GM04503 (cell line): ENCODE results near the gene PBX3.
"Not testable (repeated sequence)": the region's sequence is repeated elsewhere in the genome, so short reads cannot be mapped to it uniquely, and the experiment has no call there.

Source experiments
- DNase-seq: peaks from one replicate; pipeline ENCODE4 v3.0.0-alpha.2; 2012; ENCODE audit warnings: low read depth

The PBX3 gene

DNA sequence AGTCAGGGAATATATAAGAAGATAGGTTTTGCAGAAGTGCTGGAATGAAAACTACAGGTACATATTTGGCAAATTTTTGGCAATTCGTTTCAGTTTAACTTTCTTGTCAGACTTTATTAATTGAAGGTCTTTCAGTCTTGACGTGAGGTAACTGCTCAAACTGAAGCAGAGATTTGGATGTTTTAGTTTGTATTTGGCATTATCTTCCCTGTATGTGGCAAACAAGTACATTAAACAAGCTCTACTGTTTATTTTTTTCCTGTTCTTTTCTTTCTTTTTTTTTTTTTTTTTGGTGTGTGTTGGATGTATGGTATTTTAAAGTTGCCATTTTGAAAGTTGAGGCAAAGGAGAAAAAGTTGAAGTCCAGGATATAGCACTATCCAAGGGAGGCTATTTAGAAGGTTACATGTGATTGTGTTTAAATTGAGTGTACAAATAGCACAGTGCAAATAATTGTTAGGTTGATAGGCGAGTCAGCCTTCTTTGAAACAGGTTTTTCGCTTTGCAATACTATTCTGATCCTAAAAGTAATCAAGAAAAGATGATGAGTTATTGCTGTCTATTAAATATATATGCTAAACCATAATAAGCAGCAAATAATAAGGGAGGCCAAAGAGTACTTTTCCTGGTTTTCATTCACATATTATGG is 2.2 kb downstream of the PBX3 start:
- DNase-seq = no peak

DNA sequence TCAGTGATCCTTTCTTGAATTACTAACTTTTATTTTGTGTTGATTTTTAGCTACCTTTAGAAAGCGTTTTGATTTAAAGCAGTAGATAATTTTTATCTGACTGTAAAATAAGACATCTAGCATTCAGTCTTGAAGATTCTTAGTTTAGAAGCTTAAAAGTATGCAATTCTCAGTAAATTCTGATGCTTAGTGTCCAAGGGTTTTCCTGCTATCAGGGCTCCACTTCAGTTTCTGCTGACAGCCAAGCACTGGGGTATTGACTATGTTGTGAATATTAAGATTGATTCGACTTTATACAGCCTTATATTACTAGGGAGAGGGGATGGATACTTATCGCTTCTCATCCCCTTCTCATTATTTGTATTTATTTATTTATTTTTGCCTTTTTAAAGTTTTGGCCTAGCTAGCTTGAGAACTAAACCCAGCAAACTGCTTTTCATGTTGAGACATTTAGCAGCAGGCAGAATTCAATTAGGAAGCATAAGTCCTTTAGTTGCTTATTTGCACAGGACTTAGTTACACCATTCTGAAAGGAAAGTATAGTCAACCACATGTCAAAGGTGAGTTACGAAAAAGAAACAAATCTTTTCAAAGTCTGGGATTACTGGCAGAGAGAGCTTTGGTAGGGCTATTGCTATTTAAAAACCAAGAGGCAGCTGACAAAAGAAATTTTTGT is 2.9 kb downstream of the PBX3 start:
- no peak for DNase-seq

DNA sequence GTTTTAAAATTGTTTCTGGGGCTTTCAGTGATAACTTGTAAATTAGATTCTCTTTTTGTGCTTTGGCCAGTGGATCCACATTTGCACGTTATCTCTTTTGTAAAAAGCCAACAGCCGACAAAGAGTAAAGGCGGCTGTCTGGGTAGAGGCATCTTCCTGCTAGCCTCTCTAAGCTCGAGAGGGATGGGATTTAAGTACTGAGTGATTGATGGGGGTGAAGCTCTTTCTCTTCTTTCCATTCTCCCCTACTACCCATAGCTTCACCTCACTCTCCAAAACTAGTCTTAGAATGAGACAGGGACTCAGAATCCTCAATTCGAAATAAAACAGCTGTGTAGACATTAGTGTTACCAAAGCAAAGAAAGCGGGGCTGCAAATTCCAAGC is 3.4 kb downstream of the PBX3 start:
- DNase-seq = no peak

DNA sequence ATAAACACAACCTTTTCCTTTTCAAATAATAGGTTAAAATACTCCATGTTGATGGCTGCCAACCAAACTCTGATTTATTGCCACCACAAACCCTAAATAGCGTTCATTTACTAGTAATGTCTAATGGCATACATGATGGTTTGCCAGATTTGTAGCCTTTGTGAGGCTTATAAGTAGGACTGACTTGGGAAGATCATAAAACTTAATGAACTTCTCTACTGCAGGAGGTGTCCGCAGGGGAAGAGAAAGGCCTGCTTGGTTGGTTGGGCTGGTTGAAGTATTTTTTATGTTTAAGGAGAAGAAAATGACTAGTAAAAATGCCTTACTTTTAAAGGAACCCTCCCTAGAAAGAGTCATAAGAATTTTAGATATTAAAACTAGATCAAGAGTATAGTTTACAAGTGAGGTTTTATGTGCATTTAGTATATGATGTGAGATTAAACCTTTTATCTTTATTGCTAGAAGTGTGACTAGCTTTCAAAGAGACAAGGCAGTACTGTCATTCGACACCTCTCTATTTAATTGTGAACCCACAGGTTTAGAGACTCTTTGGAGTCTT is 5.0 kb downstream of the PBX3 start:
- no peak for DNase-seq

DNA sequence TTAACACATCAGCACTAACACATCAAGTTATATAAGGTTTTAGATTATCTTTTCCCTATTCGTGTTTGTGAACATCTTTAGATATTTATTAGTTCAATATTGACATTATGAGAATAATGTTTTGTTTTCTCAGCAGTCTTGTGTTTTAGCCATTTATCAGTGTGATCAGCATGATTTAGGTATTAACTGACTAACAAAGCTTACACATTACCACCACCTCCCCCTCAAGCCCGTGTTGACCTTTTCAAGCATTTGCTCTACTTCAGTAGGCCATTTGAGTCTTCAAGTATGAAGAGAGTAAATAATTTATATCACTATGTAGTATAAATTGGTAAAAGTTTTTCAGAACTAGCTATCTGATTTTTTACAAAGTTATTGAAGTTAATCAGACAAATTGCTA is 6.9 kb downstream of the PBX3 start:
- DNase-seq = no peak

DNA sequence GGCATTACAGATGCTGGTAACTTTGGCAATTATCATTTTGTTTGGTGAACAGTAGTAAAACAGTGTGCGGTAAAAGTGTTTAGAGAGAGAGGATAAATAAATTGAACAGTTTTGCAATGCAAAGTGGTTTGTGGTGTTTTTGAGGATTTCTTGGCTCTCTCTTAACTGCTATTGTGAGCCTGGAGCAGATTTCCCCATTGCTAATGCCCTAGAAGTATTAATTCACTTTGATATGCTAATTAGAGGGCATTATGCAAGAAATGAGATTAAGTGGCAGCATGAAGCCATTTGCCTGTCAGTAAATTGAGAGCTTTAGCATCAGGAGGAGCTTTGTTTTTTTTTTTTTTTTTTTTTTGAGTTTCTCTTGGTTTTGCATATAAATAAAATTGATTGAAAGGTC is 8.2 kb downstream of the PBX3 start:
- DNase-seq = no peak

DNA sequence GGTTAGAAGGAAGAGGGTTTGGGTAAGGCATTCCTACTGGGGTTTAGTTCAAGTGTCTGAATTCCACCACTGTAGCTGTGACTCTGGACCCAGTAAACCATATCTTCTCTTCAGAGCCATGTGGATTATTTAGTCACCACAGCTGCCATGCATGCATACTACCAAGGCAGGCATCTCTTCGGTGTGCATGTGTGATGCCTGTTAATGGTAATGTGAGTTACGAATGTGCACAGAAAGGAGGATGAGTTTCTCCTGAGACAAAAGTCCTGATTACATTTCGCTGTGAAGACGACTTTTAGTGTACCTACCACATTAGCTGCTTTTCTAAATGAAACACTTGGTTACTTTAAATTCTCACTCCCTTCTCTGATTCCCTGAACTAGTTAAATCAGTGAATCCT is 9.3 kb downstream of the PBX3 start:
- no peak for DNase-seq

DNA sequence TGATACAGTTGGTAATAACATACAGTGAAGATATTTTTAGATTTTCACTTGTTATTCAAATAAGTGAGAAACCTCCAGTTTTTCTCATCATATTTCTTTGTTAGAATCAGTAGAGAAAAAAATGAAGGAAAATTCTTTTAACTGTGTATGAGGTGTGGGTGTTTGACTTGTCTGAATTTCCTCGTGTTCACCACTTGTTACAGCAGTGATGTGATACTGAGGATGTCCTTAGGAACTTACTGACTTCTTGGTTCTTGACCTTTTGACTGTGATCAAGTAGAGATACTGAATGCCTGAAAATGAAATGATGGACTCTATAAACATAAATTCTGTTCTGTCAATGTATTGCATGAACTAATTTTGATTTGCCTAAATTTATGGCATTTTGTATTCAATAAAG is 10.7 kb downstream of the PBX3 start:
- no peak for DNase-seq

DNA sequence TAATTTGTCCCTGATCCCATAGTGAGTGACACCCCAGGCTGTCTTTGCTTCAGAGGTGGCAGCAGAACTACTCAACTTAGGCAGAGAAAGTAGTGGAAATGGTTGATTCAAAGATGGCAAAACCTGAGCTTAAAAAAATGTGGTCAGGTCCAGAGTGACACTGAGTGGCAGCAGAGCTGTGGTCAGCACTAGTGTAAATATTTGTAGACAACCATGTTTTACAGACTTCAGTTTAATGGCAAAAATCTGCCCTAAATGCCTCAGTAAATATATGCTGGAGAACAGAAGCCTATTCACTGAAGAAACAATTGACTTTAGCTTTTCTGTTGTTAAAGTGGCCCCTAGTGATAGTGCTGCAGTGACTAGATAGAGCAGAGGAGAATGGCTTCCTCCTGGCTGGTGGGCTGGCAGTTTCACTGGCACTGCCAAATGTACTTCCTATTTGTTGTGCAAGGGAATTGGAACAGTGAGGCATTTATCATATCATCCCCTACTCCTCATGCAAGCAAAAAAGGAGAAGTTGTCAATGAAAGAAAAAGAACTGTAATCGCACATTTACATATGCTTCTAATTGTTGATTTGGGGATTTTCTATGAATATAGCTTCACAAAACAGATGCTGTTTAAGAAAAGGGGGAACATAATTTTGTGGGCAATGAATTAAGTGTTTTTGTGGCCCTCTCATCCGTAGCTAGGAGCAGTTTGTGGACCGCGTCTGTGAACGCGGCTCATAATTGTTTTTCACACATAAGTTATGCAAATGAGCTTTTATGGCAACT is 12.0 kb downstream of the PBX3 start:
- no peak for DNase-seq

DNA sequence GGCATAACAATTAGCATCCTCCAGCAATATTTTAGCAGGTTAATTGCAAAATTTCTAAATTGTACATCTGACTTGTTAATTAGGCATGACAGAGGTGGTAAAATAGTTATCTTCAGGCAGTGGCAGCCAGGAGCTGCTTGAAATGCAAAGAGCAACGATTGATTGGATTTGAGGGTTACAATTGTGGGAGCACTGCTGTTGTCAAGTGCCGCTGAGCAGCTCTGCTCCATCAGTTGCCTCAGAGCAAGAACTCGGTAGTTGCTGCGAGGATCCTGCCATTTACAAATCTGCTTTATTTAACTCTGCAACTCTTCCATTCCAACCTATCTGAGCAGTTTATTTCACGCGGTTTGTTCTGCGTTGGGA is 12.6 kb downstream of the PBX3 start:
- DNase-seq = no peak

DNA sequence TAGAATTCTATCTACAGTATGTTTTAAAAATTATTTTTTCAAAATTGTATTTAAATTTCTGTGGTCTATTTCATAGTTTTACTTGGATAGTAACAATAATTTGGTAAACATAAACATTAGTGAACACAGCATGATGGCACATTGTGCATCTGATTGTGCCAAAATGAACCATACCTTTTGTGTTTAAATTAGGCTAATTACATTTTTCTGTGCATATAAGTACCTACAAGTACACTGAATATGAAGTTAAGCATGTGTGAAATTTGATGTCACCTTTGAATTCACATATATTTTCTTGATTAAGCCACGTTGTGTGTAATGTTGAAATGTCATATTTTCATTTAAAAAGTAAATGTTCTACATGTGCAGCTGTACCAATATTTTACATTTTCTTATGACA is 13.4 kb downstream of the PBX3 start:
- no peak for DNase-seq

DNA sequence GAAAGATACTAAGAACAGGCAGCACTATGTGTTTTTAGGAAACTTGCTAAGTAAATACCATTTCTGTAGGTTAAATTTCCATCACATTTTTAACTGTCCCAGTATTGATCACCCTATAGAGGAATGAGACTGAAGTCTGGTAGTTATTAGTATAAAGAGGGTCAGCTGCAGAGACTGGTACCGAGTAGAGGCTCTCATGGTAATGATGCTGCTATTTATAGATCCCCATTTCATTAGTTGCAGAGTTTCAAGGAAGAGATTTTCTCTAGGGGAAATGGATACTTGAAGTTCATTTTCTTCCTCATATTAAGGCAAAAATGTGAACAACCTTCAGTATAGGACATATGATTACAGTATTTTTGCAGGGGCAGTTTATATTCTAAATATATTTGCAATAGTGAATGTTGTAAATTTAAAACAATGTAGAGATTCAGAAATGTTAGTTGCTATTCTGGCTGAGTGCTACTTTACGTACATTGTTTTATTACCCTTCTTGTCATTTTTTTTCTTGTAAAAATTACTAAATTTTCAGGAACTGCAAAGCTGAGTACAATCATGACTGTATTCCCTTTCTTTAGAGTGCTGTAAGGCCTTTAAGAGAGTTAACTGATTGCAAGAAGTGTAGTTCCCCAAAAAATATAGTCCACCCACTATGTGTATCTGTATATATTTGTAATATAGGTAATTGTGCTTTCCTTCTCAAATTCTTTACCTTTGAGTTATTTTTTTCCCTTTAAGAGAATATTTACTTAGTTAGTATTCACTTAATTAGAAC is 14.7 kb downstream of the PBX3 start:
- no peak for DNase-seq

DNA sequence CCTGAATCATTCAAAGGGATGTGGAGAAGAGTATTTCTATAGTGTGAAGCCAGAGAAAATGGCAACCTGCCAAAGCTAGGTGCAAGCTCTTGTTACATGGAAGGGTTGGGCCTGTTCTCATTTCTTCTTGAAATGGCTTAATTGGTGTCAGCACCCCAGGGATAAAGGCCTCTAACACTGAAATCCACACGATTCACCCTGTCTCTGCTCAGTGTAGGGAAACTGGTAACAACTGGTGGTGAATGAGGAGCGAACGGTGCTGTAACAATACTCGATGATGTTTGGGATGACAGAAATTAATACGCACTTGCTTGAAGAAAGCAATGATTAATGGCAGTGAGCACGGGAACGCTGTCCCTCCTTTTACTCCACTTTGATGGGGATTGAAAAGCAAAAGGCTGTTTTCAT is 16.2 kb downstream of the PBX3 start:
- no peak for DNase-seq

DNA sequence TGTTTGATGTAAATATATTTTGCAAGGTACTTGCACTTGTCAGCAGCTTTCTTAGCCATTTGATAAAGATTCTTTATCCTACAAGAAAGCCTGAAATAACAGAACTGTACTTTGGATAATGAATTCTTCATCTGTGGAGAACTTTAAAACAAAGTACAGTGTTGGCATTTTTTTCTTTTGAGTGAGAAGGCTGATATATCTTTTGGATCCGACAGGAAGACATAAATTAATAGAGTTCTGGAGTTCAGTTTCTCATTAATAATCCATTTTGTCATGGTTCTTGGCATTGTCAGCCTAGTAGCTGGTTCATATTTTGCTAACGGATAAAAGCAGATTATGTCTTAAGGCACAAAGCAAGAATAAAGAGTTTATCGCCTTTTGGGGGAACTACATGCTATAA is 17.0 kb downstream of the PBX3 start:
- DNase-seq = no peak

DNA sequence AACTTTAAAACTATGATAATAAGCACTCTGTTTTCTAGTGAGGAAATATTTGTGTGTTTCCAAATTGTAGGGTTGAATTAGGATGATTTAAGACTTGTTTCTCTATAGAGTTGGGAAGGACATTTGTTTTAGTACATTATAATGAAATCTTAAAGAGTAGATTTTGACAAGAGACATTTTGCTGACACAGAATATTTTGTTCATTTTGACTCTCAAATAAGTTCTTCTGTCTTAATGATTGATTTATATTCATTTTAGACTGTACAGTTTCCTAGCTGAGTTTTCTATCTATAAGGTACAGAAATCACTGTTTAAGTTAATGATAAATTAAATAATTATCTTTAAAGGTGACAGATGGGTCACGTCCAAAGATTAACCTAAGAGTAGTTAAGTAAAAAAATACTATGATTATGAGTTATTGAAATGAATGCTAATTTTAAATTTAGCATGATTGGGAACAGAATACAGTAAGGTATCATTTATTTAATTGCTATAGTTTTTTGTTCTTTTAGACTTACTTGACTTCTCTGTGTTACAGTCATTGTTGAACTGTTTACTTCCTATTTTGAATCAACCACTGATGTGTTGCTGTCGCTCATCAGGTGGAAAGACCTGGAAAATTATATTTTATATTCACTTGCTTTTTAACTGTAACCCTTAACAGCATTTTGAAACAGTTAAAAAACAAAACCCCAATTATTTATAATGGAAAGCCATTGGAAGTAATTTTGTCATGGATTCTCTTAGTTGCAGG is 19.5 kb downstream of the PBX3 start:
- DNase-seq = no peak

DNA sequence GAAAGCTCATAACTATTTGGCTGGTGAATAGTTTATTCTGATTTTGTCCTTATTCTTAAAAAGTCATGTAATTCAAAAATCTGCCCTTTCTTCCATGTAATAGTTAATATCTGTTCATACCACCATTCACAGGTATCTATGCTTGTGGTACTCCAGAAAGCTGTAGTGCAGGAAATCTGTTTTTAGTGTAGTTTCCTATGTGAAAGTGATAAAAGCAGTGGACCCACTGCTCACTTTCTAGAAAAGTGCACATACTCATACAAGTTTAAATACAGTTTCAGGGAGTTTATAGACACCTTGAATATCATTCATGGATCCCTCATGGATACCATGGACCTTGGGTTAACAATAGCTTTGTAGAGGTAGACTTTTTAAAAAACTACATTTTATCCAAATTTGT is 20.2 kb downstream of the PBX3 start:
- DNase-seq = no peak

DNA sequence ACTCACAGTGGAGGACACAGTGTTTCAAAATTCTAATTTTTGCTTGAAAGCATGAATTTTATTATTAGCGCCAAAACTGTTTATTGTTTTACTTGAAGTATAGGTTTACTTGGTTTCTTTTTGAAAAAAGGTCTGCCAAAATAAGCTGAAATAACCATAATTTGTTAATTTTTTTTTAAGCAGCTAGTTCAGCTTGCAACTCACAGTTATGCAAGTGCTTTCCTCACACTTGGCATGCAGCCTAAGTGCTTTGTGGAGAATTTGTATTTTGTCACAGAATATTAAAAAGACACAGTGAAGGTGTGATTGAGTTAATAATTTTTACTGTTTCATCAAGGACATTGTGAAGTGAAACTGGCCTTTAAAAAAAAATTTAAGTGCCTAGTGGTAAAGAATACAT is 21.6 kb downstream of the PBX3 start:
- no peak for DNase-seq

DNA sequence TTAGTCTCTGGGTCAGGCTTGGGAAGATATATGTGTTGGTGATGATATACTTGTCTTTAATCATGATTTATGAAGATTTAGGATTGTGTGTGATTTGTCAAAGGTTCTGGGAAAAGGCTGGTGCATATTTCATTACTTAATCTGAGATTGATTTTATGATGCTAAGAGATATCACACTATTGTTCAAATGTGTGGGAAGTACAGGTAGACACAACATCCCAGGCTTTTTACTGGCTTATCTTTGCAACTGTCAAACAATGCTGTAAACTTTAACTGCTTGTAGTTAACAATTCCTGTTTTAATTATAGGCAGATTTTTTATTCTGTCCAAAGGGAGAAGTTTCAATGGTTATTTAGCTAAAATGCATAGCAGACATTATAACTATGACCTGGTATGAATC is 23.9 kb downstream of the PBX3 start:
- no peak for DNase-seq

DNA sequence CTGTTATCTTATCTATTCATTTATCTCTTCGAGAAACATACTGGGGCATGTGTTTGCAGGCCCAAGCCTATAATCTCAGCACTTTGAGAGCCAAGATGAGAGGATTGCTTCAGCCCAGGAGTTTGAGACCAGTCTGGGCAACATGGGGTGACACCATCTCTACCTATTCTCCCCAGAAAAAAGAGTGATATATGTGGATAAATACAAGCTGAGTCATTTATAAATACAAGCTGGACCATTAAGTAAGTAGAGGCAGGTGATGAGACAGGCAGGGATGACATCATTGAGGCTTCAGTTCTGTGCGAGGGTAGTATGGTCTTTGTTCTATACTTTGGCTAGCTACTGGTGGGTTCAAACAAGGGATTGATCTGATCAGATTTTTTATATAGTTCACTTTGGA is 25.6 kb downstream of the PBX3 start:
- DNase-seq = no peak

DNA sequence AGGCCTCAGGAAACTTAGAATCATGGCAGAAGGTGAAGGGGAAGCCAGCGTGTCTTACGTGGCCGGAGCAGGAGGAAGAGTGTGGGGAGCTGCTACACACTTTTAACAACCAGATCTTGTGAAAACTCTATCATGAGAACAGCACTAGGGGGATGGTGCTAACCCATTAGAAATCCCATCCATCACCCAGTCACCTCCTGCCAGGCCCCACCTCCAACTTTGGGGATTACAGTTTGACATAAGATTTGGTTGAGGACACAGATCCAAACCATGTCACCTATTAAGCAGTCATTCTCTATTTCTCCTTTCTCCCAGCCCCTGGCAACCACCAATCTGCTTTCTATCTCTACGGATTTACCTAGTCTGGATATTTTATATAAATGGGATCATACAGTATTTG is 26.9 kb downstream of the PBX3 start:
- DNase-seq = no peak

DNA sequence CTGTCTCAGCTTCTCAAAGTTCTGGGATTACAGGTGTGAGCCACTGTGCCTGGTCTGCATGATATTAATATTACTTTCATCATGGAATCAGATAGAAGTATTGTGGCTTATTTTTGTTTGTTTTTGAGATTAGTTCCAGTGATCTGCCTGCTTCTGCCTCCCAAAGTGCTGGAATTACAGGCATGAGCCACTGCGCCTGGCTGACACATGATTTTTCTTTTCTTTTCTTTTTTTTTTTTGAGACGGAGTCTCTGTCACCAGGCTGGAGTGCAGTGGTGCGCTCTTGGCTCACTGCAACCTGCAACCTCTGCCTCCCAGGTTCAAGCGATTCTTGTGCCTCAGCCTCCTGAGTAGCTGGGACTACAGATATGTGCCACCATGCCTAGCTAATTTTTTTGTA is 29.6 kb downstream of the PBX3 start:
- not testable (repeated sequence) for DNase-seq
